Neural cell (in vitro differentiated cells): ENCODE measurements around the gene FBXO11. TPM values are rescaled to one million over a fixed set of nuclear protein-coding genes. Genes with fewer than 3 reads are reported as not detected.
"Not testable (repeated sequence)": the region's sequence is repeated elsewhere in the genome, so short reads cannot be mapped to it uniquely, and the experiment has no call there.

Source experiments
- H2AFZ ChIP-seq: fragments of 200-600, 300-800 bp; sonication (generic), shearing (Covaris generic); 2 replicates; pipeline ENCODE4 v1.6.0; 2014; ENCODE audit warnings: low read depth, mild to moderate bottlenecking, antibody characterized with exemption, low read length, moderate library complexity
- H3F3A ChIP-seq: fragments of 200-600 bp; shearing (Covaris generic); 2 replicates; pipeline ENCODE4 v1.6.1; 2016; ENCODE audit warnings: mild to moderate bottlenecking, moderate library complexity, mixed read lengths, antibody characterized with exemption, low read length; ENCODE audit not compliant: insufficient read depth, poor library complexity, severe bottlenecking
- H3K27ac ChIP-seq: fragments of 200-600, 300-800 bp; sonication (generic), shearing (Covaris generic); 2 replicates; pipeline ENCODE4 v1.5.1; 2014; ENCODE audit warnings: mild to moderate bottlenecking, low read length, moderate library complexity
- H3K27me3 ChIP-seq: fragments of 300-800, 200-600 bp; sonication (generic), shearing (Covaris generic); 2 replicates; pipeline ENCODE4 v1.6.0; 2014; ENCODE audit warnings: mild to moderate bottlenecking, low read depth, low read length, moderate library complexity; ENCODE audit not compliant: insufficient read depth
- H3K36me3 ChIP-seq: fragments of 300-800, 200-600 bp; sonication (generic), shearing (Covaris generic); 2 replicates; pipeline ENCODE4 v1.5.1; 2014; ENCODE audit warnings: mild to moderate bottlenecking, antibody characterized with exemption, low read length, moderate library complexity; ENCODE audit not compliant: insufficient read depth
- H3K4me2 ChIP-seq: fragments of 300-800, 200-600 bp; sonication (generic), shearing (Covaris generic); 2 replicates; pipeline ENCODE4 v1.6.0; 2014; ENCODE audit warnings: mild to moderate bottlenecking, low read length
- H3K4me3 ChIP-seq: fragments of 300-800, 200-600 bp; sonication (generic), shearing (Covaris generic); 2 replicates; pipeline ENCODE4 v1.5.1; 2014; ENCODE audit warnings: mild to moderate bottlenecking, low read length, moderate library complexity
- H3K79me2 ChIP-seq: fragments of 200-600 bp; shearing (Covaris generic); replicated peaks from 2 replicates; pipeline ENCODE4 v1.6.0; 2014; ENCODE audit warnings: mild to moderate bottlenecking, low read length, moderate library complexity; ENCODE audit not compliant: insufficient read depth
- H3K9ac ChIP-seq: fragments of 300-800, 200-600 bp; sonication (generic), shearing (Covaris generic); 2 replicates; pipeline ENCODE4 v1.6.1; 2016; ENCODE audit warnings: mild to moderate bottlenecking, low read length, mixed read lengths
- H3K9me2 ChIP-seq: fragments of 200-600 bp; shearing (Covaris generic); 2 replicates; pipeline ENCODE4 v1.6.1; 2016; ENCODE audit warnings: mild to moderate bottlenecking, low read length, mixed read lengths; ENCODE audit not compliant: insufficient read depth
- H3K9me3 ChIP-seq: fragments of 200-600, 300-800 bp; sonication (generic), shearing (Covaris generic); 2 replicates; pipeline ENCODE4 v1.6.1; 2016; ENCODE audit warnings: mild to moderate bottlenecking, mixed run types, low read length, moderate library complexity, mixed read lengths
- H4K20me1 ChIP-seq: fragments of 200-600 bp; shearing (Covaris generic); 2 replicates; pipeline ENCODE4 v1.6.1; 2016; ENCODE audit warnings: mild to moderate bottlenecking, mixed run types; ENCODE audit not compliant: insufficient read depth
- EP300 ChIP-seq: fragments of 450-650 bp; conservative IDR thresholded peaks from 2 replicates; pipeline ENCODE4 v1.6.1; 2014; ENCODE audit warnings: antibody characterized with exemption, mild to moderate bottlenecking, moderate library complexity; ENCODE audit not compliant: poor library complexity, severe bottlenecking
- EZH2 ChIP-seq: fragments of 200-600, 300-800 bp; shearing (Covaris generic), sonication (generic); IDR thresholded peaks from 2 replicates; pipeline ENCODE4 v1.6.1; 2014; ENCODE audit warnings: antibody characterized with exemption, low read length, borderline replicate concordance, mild to moderate bottlenecking; ENCODE audit not compliant: insufficient read depth, poor library complexity, severe bottlenecking
- MXI1 ChIP-seq: fragments of 450-650 bp; conservative IDR thresholded peaks from 2 replicates; pipeline ENCODE4 v1.6.1; 2014; ENCODE audit warnings: antibody characterized with exemption, mild to moderate bottlenecking; ENCODE audit not compliant: poor library complexity, severe bottlenecking
- POLR2AphosphoS5 ChIP-seq: IDR thresholded peaks from 2 replicates; pipeline ENCODE4 v1.6.1; 2012
- RAD21 ChIP-seq: fragments of 450-650 bp; conservative IDR thresholded peaks from 2 replicates; pipeline ENCODE4 v1.6.1; 2014; ENCODE audit warnings: antibody characterized with exemption, mild to moderate bottlenecking, moderate library complexity
- SMC3 ChIP-seq: fragments of 450-650 bp; conservative IDR thresholded peaks from 2 replicates; pipeline ENCODE4 v1.6.1; 2014; ENCODE audit warnings: antibody characterized with exemption, mild to moderate bottlenecking, moderate library complexity; ENCODE audit not compliant: poor library complexity
- TAF1 ChIP-seq: IDR thresholded peaks from 2 replicates; pipeline ENCODE4 v1.6.1; 2012; ENCODE audit warnings: low read depth
- polyA plus RNA-seq: library from polyadenylated mRNA; depleted of rRNA; stranded (reverse); fragments of >200 nt; gene quantifications from 2 replicates; pipeline ENCODE4 v1.2.3, GENCODE V29; 2014
- TF ChIP-seq, protein P1 (sequence below): IDR thresholded peaks from 2 replicates; pipeline ENCODE4 v1.6.1; 2012; ENCODE audit warnings: borderline replicate concordance
- TF ChIP-seq, protein P2 (sequence below): fragments of 450-650 bp; IDR thresholded peaks from 2 replicates; pipeline ENCODE4 v1.5.1; 2014; ENCODE audit warnings: antibody characterized with exemption, mild to moderate bottlenecking, moderate library complexity; ENCODE audit not compliant: poor library complexity, severe bottlenecking

Gene FBXO11
- polyA plus RNA-seq, 1 donor from 2014 or later: 132 TPM

DNA sequence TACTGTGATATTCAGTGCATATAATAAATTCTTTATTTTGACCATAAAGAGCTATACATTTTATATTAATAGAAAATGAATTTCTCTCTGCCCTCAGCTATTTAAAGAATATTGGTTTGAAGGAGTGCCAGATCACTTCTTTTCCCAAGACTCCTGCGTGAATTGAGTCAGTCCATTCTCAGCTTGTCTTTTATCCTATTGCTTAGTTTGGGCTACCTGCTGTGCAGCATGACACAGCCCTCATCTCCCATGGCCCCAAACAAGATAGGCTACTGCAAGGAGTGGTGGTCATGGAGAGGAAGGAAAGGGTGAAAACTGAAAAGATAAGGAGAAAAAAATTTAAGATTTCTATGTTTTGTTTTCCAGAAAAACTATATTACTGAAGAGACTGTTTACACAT lies 10.1 kb upstream of the FBXO11 start:
- Histone ChIP-seq H3K9me3 (no peaks in the 10 kb centered on the region), H2AFZ (no peak overlapping the region), H3K9me2 (no peaks in the 10 kb centered on the region), H3K4me2 (no peak overlapping the region), H3K4me3 (no peak overlapping the region), H3K27me3 (no peaks in the 10 kb centered on the region), H4K20me1 (no peaks in the 10 kb centered on the region), H3K36me3 (no peaks in the 10 kb centered on the region), H3K79me2 (no peaks in the 10 kb centered on the region), H3F3A (no peaks in the 10 kb centered on the region), H3K27ac (no peak overlapping the region), H3K9ac (no peak overlapping the region)
- TF ChIP-seq MXI1 (no peak), EP300 (no peak), SMC3 (no peak), TAF1 (no peak), EZH2 (no peak), POLR2AphosphoS5 (no peak), RAD21 (no peak)
- TF ChIP-seq, protein P1, sequence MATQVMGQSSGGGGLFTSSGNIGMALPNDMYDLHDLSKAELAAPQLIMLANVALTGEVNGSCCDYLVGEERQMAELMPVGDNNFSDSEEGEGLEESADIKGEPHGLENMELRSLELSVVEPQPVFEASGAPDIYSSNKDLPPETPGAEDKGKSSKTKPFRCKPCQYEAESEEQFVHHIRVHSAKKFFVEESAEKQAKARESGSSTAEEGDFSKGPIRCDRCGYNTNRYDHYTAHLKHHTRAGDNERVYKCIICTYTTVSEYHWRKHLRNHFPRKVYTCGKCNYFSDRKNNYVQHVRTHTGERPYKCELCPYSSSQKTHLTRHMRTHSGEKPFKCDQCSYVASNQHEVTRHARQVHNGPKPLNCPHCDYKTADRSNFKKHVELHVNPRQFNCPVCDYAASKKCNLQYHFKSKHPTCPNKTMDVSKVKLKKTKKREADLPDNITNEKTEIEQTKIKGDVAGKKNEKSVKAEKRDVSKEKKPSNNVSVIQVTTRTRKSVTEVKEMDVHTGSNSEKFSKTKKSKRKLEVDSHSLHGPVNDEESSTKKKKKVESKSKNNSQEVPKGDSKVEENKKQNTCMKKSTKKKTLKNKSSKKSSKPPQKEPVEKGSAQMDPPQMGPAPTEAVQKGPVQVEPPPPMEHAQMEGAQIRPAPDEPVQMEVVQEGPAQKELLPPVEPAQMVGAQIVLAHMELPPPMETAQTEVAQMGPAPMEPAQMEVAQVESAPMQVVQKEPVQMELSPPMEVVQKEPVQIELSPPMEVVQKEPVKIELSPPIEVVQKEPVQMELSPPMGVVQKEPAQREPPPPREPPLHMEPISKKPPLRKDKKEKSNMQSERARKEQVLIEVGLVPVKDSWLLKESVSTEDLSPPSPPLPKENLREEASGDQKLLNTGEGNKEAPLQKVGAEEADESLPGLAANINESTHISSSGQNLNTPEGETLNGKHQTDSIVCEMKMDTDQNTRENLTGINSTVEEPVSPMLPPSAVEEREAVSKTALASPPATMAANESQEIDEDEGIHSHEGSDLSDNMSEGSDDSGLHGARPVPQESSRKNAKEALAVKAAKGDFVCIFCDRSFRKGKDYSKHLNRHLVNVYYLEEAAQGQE: no peak
- TF ChIP-seq, protein P2, sequence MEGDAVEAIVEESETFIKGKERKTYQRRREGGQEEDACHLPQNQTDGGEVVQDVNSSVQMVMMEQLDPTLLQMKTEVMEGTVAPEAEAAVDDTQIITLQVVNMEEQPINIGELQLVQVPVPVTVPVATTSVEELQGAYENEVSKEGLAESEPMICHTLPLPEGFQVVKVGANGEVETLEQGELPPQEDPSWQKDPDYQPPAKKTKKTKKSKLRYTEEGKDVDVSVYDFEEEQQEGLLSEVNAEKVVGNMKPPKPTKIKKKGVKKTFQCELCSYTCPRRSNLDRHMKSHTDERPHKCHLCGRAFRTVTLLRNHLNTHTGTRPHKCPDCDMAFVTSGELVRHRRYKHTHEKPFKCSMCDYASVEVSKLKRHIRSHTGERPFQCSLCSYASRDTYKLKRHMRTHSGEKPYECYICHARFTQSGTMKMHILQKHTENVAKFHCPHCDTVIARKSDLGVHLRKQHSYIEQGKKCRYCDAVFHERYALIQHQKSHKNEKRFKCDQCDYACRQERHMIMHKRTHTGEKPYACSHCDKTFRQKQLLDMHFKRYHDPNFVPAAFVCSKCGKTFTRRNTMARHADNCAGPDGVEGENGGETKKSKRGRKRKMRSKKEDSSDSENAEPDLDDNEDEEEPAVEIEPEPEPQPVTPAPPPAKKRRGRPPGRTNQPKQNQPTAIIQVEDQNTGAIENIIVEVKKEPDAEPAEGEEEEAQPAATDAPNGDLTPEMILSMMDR: no peak

- not testable (repeated sequence) for H3K9ac ChIP-seq, H2AFZ ChIP-seq, H3F3A ChIP-seq, H3K9me2 ChIP-seq, H4K20me1 ChIP-seq, H3K27me3 ChIP-seq, H3K27ac ChIP-seq, H3K9me3 ChIP-seq, H3K79me2 ChIP-seq, H3K4me2 ChIP-seq, H3K4me3 ChIP-seq, H3K36me3 ChIP-seq
Observed at GRCh38 chr2:47910662-47911061, 4.4 kb upstream of the FBXO11 start.

DNA sequence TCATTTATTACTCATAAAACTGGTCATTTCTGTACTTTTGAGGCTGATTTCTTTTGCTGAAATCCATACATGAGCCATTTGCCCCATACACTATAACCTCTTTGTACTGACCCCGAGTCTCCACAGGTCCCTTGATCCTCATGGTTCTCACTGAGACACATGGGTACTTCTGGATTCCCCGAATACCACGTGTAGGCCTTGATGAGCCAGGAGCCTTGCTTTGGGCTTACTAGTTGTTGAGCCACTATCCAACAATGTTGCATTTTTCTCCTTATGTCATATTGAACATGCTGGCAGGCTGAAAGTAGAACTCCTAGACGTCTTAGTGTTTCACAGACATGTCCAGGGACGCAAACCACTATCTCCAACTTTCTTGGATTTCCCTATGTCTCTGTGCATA lies 2.4 kb upstream of the FBXO11 start:
- H2AFZ ChIP-seq: no peak overlapping the region
- peaks cover 14% of the 10 kb centered on the region for H3K79me2 ChIP-seq
- H3K9ac ChIP-seq: no peak overlapping the region
- H3K9me3 ChIP-seq: no peaks in the 10 kb centered on the region
- H4K20me1 ChIP-seq: peaks cover 6% of the 10 kb centered on the region
- no peaks in the 10 kb centered on the region for H3K9me2 ChIP-seq
- no peak for TF ChIP-seq POLR2AphosphoS5
- no peak for TF ChIP-seq RAD21
- TF ChIP-seq TAF1: no peak
- no peaks in the 10 kb centered on the region for H3K27me3 ChIP-seq
- no peak overlapping the region for H3K4me3 ChIP-seq
- H3K27ac ChIP-seq: no peak overlapping the region
- H3K4me2 ChIP-seq: no peak overlapping the region
- H3K36me3 ChIP-seq: no peaks in the 10 kb centered on the region
- no peaks in the 10 kb centered on the region for H3F3A ChIP-seq
